Thyroid gland (tissue), 4 donors: ENCODE data around the gene ZWINT.

Experiments used
- POLR2A ChIP-seq, 2 donors: fragments of 450-650 bp; IDR thresholded peaks; one replicate each; pipeline ENCODE4 v1.6.1; 2017; ENCODE audit warnings: antibody characterized with exemption in 2 of 2, mild to moderate bottlenecking in 2 of 2, moderate library complexity in 1 of 2
- TF ChIP-seq, protein P1 (sequence below), 6 experiments: fragments of 200-600 bp in 3 of 6; fragments of 450-650 bp in 3 of 6; sonication (generic) in 3 of 6; IDR thresholded peaks; one replicate each; pipeline ENCODE4 v1.5.1; 2016 to 2019; ENCODE audit warnings: antibody characterized with exemption in 6 of 6, mild to moderate bottlenecking in 2 of 6, inconsistent platforms in 1 of 6, moderate library complexity in 1 of 6

DNA sequence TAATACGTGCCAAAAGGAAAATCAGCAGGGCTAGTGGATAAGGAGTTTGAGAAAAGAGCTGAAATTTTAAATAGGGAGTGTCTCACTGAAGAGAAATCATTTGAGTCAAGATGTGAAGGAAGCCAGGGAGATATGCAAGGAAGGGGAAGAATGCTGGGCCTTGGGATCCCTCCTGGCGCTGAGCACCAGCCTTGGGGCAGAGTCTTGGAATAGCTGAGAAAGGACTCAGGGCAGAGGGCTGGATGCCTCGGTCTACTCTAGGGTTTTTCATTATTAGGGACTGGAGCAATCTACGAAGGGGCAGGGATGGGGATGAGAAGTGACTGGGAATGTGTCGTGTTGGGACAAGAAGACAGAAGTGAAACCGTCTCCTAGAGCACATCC lies 484 bp downstream of the ZWINT start:
- TF ChIP-seq, protein P1, sequence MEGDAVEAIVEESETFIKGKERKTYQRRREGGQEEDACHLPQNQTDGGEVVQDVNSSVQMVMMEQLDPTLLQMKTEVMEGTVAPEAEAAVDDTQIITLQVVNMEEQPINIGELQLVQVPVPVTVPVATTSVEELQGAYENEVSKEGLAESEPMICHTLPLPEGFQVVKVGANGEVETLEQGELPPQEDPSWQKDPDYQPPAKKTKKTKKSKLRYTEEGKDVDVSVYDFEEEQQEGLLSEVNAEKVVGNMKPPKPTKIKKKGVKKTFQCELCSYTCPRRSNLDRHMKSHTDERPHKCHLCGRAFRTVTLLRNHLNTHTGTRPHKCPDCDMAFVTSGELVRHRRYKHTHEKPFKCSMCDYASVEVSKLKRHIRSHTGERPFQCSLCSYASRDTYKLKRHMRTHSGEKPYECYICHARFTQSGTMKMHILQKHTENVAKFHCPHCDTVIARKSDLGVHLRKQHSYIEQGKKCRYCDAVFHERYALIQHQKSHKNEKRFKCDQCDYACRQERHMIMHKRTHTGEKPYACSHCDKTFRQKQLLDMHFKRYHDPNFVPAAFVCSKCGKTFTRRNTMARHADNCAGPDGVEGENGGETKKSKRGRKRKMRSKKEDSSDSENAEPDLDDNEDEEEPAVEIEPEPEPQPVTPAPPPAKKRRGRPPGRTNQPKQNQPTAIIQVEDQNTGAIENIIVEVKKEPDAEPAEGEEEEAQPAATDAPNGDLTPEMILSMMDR (IDR thresholded peaks at IDR 0.05), result no peak
- no peak for TF ChIP-seq POLR2A (IDR thresholded peaks at IDR 0.05)
